ENCODE measurements around the gene TMEM9.

The TMEM9 gene

GRCh38 chr1:201127755-201128455 lies 26.4 kb downstream of the TMEM9 start:
- no peak for DNase-seq (ENCODE audit: low spot score)

GRCh38 chr1:201126832-201127754 lies 27.2 kb downstream of the TMEM9 start, which contains the start of gene ASCL5:
TSS of gene ASCL5 (minus strand) at chr1:201127184. CDS start at chr1:201115372, 11,812 bp downstream.
- DNase-seq (ENCODE audit: low spot score), result no peak

GRCh38 chr1:201126463-201126831 lies 27.8 kb downstream of the TMEM9 start:
- no peak for DNase-seq (ENCODE audit: low spot score)

GRCh38 chr1:201125800-201126199 lies 28.5 kb downstream of the TMEM9 start:
- DNase-seq (ENCODE audit: low spot score), result no peak

- DNase-seq (ENCODE audit: low spot score), result no peak
Measured at GRCh38 chr1:201125019-201125418, 29.3 kb downstream of the TMEM9 start.

- DNase-seq (ENCODE audit: low spot score), result no peak
Measured at GRCh38 chr1:201123866-201124265, 30.4 kb downstream of the TMEM9 start.

GRCh38 chr1:201122321-201122957 lies 31.8 kb downstream of the TMEM9 start:
- DNase-seq (ENCODE audit: low spot score), result no peak

- DNase-seq (ENCODE audit: low spot score), result no peak
Measured at GRCh38 chr1:201119206-201120197, 34.8 kb downstream of the TMEM9 start.

- DNase-seq (ENCODE audit: low spot score), result no peak
Measured at GRCh38 chr1:201116091-201116490, 38.2 kb downstream of the TMEM9 start.

GRCh38 chr1:201115390-201115937 lies 38.8 kb downstream of the TMEM9 start:
- DNase-seq (ENCODE audit: low spot score), result no peak

GRCh38 chr1:201114245-201115131 lies 39.8 kb downstream of the TMEM9 start:
- peak; percentile 89 for DNase-seq (ENCODE audit: low spot score)

GRCh38 chr1:201113451-201114244 lies 40.6 kb downstream of the TMEM9 start:
- no peak for DNase-seq (ENCODE audit: low spot score)

- no peak for DNase-seq (ENCODE audit: low spot score)
Measured at GRCh38 chr1:201112926-201113325, 41.3 kb downstream of the TMEM9 start.

- no peak for DNase-seq (ENCODE audit: low spot score)
Measured at GRCh38 chr1:201112173-201112731, 42.0 kb downstream of the TMEM9 start, which contains the start of gene CACNA1S. TSS of gene CACNA1S (minus strand) at chr1:201112426. CDS start at chr1:201112339, 87 bp downstream.

GRCh38 chr1:201111672-201112071 lies 42.6 kb downstream of the TMEM9 start:
- no peak for DNase-seq (ENCODE audit: low spot score)

- DNase-seq (ENCODE audit: low spot score), result no peak
Measured at GRCh38 chr1:201111156-201111555, 43.1 kb downstream of the TMEM9 start.

- no peak for DNase-seq (ENCODE audit: low spot score)
Measured at GRCh38 chr1:201110616-201111015, 43.7 kb downstream of the TMEM9 start.

- no peak for DNase-seq (ENCODE audit: low spot score)
Measured at GRCh38 chr1:201110138-201110537, 44.1 kb downstream of the TMEM9 start.

GRCh38 chr1:201109651-201110050 lies 44.6 kb downstream of the TMEM9 start:
- no peak for DNase-seq (ENCODE audit: low spot score)
